Psoas muscle (tissue), 8 donors: Measurements from ENCODE around the gene CA12. TPM values are rescaled to one million over a fixed set of nuclear protein-coding genes. Genes with fewer than 3 reads are reported as not detected.

Experiments used
- ATAC-seq, 4 donors: fragments of 200-7000 bp; cut with Tn5 transposase; one replicate each; pipeline ENCODE4 v1.9.1; 2020; ENCODE audit warnings: moderate library complexity in 3 of 4, mild to moderate bottlenecking in 2 of 4
- DNase-seq, 2 donors: peaks; one replicate each; pipeline ENCODE4 v3.0.0-alpha.2; 2020
- H3K27ac ChIP-seq: fragments of 200-600 bp; one replicate; pipeline ENCODE4 v1.8.0; 2022
- H3K27me3 ChIP-seq, 3 donors: fragments of 200-600 bp in 1 of 3; one replicate each; pipeline versions ENCODE4 v1.6.1 to v1.8.0; 2013 to 2022; ENCODE audit warnings: low read length in 2 of 3, mild to moderate bottlenecking in 2 of 3, moderate library complexity in 1 of 3; ENCODE audit not compliant: insufficient read depth in 3 of 3
- H3K36me3 ChIP-seq, 2 donors: fragments of 200-600 bp in 1 of 2; one replicate each; pipeline versions ENCODE4 v1.6.1 to v1.8.0; 2013 to 2022; ENCODE audit warnings: low read depth in 1 of 2, mild to moderate bottlenecking in 1 of 2, moderate library complexity in 1 of 2; ENCODE audit not compliant: insufficient read depth in 1 of 2
- H3K4me1 ChIP-seq: fragments of 200-600 bp; one replicate; pipeline ENCODE4 v1.8.0; 2022
- H3K4me3 ChIP-seq: fragments of 200-600 bp; one replicate; pipeline ENCODE4 v1.8.0; 2022; ENCODE audit warnings: mild to moderate bottlenecking
- H3K9me3 ChIP-seq: fragments of 200-600 bp; one replicate; pipeline ENCODE4 v1.8.0; 2022
- WGBS, 3 donors: extraction: QIAGEN DNeasy Blood & Tissue Kit; methylation state at CpG; one replicate each; pipeline versions ENCODE4 v1.1.6 to v1.1.7; 2013; 5-methylcytosine and 5-hydroxymethylcytosine counted together
- intact Hi-C, 2 donors: fragments of 100-400 bp; cut with DNase I; formaldehyde crosslinking; loops; one replicate each; pipeline versions ENCODE4 v1.11.0 to v1.14.2; 2022
- polyA plus RNA-seq, 3 donors: library from polyadenylated mRNA; stranded (reverse); fragments of 200-250 nt; gene quantifications; one replicate each; pipeline ENCODE4 v1.2.3, GENCODE V29; 2013
- total RNA-seq, 4 donors: library from RNA; stranded (reverse); fragmentation: NEBNext Ultra II Directional in 2 of 4; extraction: Animal tissue kit (Norgen Biotek cat#: 25700) in 2 of 4; gene quantifications; one replicate each; pipeline versions ENCODE4 v1.2.1 to v1.2.4, GENCODE V29; 2021 to 2023
- TF ChIP-seq, protein P1 (sequence below): fragments of 200-600 bp; IDR thresholded peaks from one replicate; pipeline ENCODE4 v1.8.0; 2022; ENCODE audit warnings: antibody characterized with exemption
- donor health status: healthy with polysubstance abuse.
- donor health status: DM: no; HTN: no; CAD: no; lungs with moderate emphysema.
- donor health status: Bipolar disorder and iron deficiency.
- donor health status: healthy.
- donor health status: DM: yes; HTN: yes; CAD: no.
- donor health status: DM: no; HTN: no; CAD: no.
- donor health status: DM: no; HTN: no; CAD: no.
- donor health status: DM: yes; HTN: yes; CAD: no.

Gene CA12
- total and polyA plus RNA-seq, 7 donors = 0.01 to 0.25 (median 0.16) TPM

DNA sequence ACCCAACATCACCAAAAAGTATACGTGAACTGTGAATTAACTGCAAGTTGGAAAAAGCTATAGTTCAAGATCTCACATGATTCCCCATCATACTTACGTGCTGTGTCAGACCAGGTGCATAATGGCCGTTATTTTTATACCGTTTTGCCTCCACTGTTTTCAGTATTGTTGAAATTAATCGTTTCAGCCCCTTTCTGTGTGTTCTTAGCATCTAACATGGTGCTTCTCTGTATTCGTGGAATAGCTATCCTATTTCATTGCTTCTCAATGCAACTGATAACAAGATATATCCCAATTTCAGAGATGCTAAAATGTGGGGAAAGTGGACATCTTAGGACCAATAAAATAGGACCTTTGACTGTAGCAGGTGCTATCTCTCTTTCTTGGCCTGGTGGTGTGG lies 13.7 kb downstream of the CA12 start:
- WGBS, 3 donors = 93 to 96% (median 94%) methylated on average over 6 of the region's 6 CpGs
- intact Hi-C loops = no loop called here

DNA sequence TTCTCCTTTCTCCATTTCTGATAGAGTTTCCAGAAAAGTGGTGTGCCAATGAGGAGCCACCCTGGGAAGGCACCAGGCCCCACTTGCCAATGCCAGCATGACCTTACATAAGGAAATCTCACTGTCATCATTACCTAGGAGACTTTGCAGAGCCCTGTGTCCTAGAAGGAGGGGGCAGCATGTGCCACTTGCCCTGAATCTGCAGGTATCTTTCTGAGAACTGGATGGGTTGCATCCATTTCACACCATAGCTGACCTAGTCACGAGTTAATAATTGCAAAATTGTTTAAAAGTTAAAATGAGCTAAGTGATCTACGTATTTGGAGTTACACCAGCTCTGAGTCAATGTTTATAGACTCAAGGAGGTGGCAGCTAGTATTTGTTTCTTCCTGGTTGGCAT lies 14.3 kb downstream of the CA12 start:
- TF ChIP-seq, protein P1, sequence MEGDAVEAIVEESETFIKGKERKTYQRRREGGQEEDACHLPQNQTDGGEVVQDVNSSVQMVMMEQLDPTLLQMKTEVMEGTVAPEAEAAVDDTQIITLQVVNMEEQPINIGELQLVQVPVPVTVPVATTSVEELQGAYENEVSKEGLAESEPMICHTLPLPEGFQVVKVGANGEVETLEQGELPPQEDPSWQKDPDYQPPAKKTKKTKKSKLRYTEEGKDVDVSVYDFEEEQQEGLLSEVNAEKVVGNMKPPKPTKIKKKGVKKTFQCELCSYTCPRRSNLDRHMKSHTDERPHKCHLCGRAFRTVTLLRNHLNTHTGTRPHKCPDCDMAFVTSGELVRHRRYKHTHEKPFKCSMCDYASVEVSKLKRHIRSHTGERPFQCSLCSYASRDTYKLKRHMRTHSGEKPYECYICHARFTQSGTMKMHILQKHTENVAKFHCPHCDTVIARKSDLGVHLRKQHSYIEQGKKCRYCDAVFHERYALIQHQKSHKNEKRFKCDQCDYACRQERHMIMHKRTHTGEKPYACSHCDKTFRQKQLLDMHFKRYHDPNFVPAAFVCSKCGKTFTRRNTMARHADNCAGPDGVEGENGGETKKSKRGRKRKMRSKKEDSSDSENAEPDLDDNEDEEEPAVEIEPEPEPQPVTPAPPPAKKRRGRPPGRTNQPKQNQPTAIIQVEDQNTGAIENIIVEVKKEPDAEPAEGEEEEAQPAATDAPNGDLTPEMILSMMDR = no peak
- 89 to 96% (median 93%) methylated on average over 2 of the region's 2 CpGs for WGBS, 3 donors
- Histone ChIP-seq H3K9me3 (no peaks in the 10 kb centered on the region), H3K36me3 (no peaks in the 10 kb centered on the region), H3K4me3 (no peak overlapping the region), H3K27ac (no peak overlapping the region), H3K4me1 (peaks cover 25% of the 10 kb centered on the region), H3K27me3 (no peaks in the 10 kb centered on the region)
- ATAC-seq (no peak), DNase-seq (no peak)
- intact Hi-C loops = no loop called here

More for the DNA sequence above, 13.7 kb downstream of the CA12 start:
- no peak overlapping the region for H3K27ac ChIP-seq
- H3K4me1 ChIP-seq = peaks cover 25% of the 10 kb centered on the region
- no peaks in the 10 kb centered on the region for H3K36me3 ChIP-seq
- TF ChIP-seq, protein P1 = no peak
- H3K27me3 ChIP-seq = no peaks in the 10 kb centered on the region
- no peak overlapping the region for H3K4me3 ChIP-seq
- no peaks in the 10 kb centered on the region for H3K9me3 ChIP-seq
- no peak for DNase-seq
- no peak for ATAC-seq

DNA sequence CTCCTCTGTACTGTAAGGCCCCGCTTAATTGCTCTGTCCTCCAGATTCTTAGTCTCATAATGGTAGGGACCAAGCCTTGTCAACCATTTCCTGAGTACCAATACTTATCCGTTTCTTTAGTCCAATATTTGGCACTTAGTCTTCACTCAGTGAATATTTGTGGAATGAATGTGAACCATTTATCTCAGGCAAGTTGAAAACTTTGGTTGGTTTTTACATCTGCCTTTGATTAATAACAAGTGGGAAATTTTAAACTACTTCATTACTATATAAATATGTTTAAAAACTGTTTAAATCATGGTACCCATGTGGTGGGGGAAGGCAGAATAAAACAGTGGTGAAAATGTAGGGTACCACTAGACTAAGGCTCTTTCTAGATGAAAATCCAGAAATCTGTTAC lies 15.2 kb downstream of the CA12 start:
- H3K4me3 ChIP-seq = no peak overlapping the region
- no peaks in the 10 kb centered on the region for H3K36me3 ChIP-seq
- DNase-seq (no peak), ATAC-seq (no peak)
- no peaks in the 10 kb centered on the region for H3K9me3 ChIP-seq
- H3K27ac ChIP-seq = no peak overlapping the region
- TF ChIP-seq, protein P1 = no peak
- 86 to 97% (median 92%) methylated on average over 2 of the region's 2 CpGs for WGBS, 3 donors
- H3K27me3 ChIP-seq = no peaks in the 10 kb centered on the region
- H3K4me1 ChIP-seq = peaks cover 25% of the 10 kb centered on the region
- intact Hi-C loops = no loop called here

DNA sequence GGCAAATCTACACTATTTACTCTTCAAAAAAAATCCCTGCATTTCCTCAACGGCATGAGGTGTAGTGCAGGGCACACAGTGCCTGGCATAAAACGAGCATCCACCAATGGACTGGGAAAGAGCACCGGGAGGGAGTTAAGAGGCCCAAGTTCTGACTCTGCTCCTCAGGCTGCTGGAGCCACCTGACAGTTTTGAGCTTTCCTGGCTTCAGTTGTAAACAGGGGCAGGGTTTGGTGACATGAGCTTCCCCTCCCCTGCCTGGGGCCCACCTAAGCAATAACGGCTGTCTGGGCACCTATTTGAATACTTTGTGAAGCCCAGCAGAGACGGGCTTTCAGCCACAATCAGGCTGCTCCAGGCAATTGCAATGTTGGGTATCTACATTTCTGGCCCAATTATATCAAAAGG lies 16.4 kb downstream of the CA12 start:
- ATAC-seq (no peak), DNase-seq (no peak)
- no peaks in the 10 kb centered on the region for H3K9me3 ChIP-seq
- no peak overlapping the region for H3K4me3 ChIP-seq
- intact Hi-C loops = no loop called here
- TF ChIP-seq, protein P1 = no peak
- H3K4me1 ChIP-seq = peaks cover 25% of the 10 kb centered on the region
- H3K27ac ChIP-seq = no peak overlapping the region
- H3K36me3 ChIP-seq = no peaks in the 10 kb centered on the region
- H3K27me3 ChIP-seq = no peaks in the 10 kb centered on the region
- 65 to 66% (median 66%) methylated on average over 5 of the region's 5 CpGs for WGBS, 3 donors
